HG02610 (cell line): ENCODE measurements around the gene HADHB.
"Not testable (repeated sequence)": the region's sequence is repeated elsewhere in the genome, so short reads cannot be mapped to it uniquely, and the experiment has no call there.

ENCODE experiments used
- ATAC-seq: cut with Tn5 transposase; IDR thresholded peaks from one replicate; pipeline ENCODE4 v1.9.1; 2021; ENCODE audit warnings: mild to moderate bottlenecking, moderate library complexity; ENCODE audit not compliant: unreplicated experiment

Gene HADHB

GRCh38 chr2:26243470-26244308 lies 1.1 kb upstream of the HADHB start:
- no peak for ATAC-seq

- ATAC-seq, result peak; percentile 10
Observed at GRCh38 chr2:26245231-26245732, 543 bp downstream of the HADHB start.

GRCh38 chr2:26245810-26246209 lies 1.1 kb downstream of the HADHB start:
- peak; percentile 82 for ATAC-seq

GRCh38 chr2:26246818-26247217 lies 2.1 kb downstream of the HADHB start:
- no peak for ATAC-seq

GRCh38 chr2:26249625-26250024 lies 4.9 kb downstream of the HADHB start:
- ATAC-seq, result no peak

GRCh38 chr2:26251893-26252292 lies 7.2 kb downstream of the HADHB start:
- no peak for ATAC-seq

- ATAC-seq, result no peak
Observed at GRCh38 chr2:26255759-26256384, 11.1 kb downstream of the HADHB start.

- not testable (repeated sequence) for ATAC-seq
Observed at GRCh38 chr2:26258836-26259235, 14.1 kb downstream of the HADHB start.

GRCh38 chr2:26268213-26268612 lies 23.5 kb downstream of the HADHB start:
- ATAC-seq, result no peak

GRCh38 chr2:26268670-26269385 lies 24.1 kb downstream of the HADHB start:
- not testable (repeated sequence) for ATAC-seq

GRCh38 chr2:26269571-26270158 lies 24.9 kb downstream of the HADHB start:
- no peak for ATAC-seq

GRCh38 chr2:26270373-26270772 lies 25.6 kb downstream of the HADHB start:
- no peak for ATAC-seq

- no peak for ATAC-seq
Observed at GRCh38 chr2:26273501-26273900, 28.8 kb downstream of the HADHB start.

- ATAC-seq, result no peak
Observed at GRCh38 chr2:26274058-26274613, 29.4 kb downstream of the HADHB start.

GRCh38 chr2:26276484-26277227 lies 31.9 kb downstream of the HADHB start:
- ATAC-seq, result no peak

GRCh38 chr2:26279886-26280285 lies 35.1 kb downstream of the HADHB start:
- no peak for ATAC-seq

GRCh38 chr2:26281226-26281625 lies 36.5 kb downstream of the HADHB start:
- ATAC-seq, result no peak

GRCh38 chr2:26283606-26284005 lies 38.9 kb downstream of the HADHB start:
- ATAC-seq, result no peak

GRCh38 chr2:26284132-26284531 lies 39.4 kb downstream of the HADHB start:
- ATAC-seq, result no peak

GRCh38 chr2:26285931-26286330 lies 41.2 kb downstream of the HADHB start:
- ATAC-seq, result no peak
